BJ (cell line): Measurements from ENCODE around the gene SOX21. TPM values are rescaled to one million over a fixed set of nuclear protein-coding genes. Genes with fewer than 3 reads are reported as not detected.

Source experiments
- CTCF ChIA-PET: fragments of 350-600 bp; formaldehyde crosslinking; extraction: SDS; loops from one replicate; lab custom pipeline; 2021; ENCODE audit warnings: antibody characterized with exemption, inconsistent platforms; lab: Yijun Ruan, JAX
- POLR2A ChIA-PET: fragments of 300-600 bp; sonication (Branson Sonifier 250); formaldehyde crosslinking; extraction: SDS; loops from one replicate; lab custom pipeline; 2021; ENCODE audit warnings: antibody characterized with exemption; lab: Charles Lee
- DNase-seq: peaks from one replicate; pipeline ENCODE4 v3.0.0-alpha.2; 2011; ENCODE audit warnings: low read depth
- H3K27me3 ChIP-seq: 2 replicates; pipeline ENCODE4 v1.6.0; 2011; ENCODE audit warnings: low read length; ENCODE audit not compliant: control insufficient read depth, insufficient read depth
- H3K36me3 ChIP-seq: 2 replicates; pipeline ENCODE4 v1.5.1; 2011; ENCODE audit warnings: low read length; ENCODE audit not compliant: control insufficient read depth, insufficient read depth
- H3K4me3 ChIP-seq: 2 replicates; pipeline ENCODE4 v1.5.1; 2011; ENCODE audit warnings: low read depth, mild to moderate bottlenecking, control low read depth, low read length
- polyA plus RNA-seq: library from polyadenylated mRNA; depleted of rRNA; stranded (reverse); fragments of >200 nt; gene quantifications from 2 replicates; pipeline ENCODE4 v1.2.3, GENCODE V29; 2011
- TF ChIP-seq, protein P1 (sequence below): IDR thresholded peaks from 2 replicates; pipeline ENCODE4 v1.5.1; 2011; ENCODE audit warnings: low read depth, mild to moderate bottlenecking, control low read depth, inconsistent platforms, low read length, moderate library complexity; ENCODE audit not compliant: insufficient read depth

The SOX21 gene
- polyA plus RNA-seq, 1 experiment = not detected

DNA sequence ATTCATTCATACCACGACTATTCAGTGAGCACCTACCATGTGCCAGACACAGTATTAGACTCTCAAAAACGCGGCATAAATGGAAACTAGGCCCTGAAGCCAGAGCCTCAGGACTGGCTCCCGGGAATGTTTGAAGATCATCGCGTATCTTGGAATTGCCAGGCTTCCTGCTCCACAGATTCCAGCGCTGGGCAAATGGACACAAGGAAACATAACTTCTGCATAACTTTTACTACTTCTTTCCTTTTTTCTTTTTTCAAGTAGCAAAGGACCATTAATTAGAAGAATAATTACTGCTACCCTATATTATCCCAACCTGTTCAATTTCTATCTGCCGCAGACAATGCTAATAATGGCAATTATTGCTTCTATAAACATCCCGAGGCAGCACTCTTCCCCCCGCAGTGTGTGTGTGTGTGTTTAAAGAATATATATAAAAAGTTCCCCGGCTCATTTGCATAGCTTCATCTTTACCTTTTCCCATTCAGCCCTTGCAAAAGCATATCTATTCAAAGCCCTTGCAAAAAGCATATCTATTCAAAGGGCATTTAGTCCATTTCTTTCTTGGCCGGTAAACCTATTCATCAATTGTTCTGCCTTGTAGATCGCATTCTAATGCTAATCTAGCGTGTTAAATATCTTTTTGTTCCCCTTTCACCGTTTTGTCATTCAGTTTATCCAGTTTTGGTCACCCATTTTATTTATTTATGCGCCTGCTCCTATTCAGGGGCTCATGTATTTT is 6.1 kb downstream of the SOX21 start:
- H3K36me3 ChIP-seq = no peaks in the 10 kb centered on the region
- CTCF ChIA-PET = no interaction called here
- TF ChIP-seq, protein P1, sequence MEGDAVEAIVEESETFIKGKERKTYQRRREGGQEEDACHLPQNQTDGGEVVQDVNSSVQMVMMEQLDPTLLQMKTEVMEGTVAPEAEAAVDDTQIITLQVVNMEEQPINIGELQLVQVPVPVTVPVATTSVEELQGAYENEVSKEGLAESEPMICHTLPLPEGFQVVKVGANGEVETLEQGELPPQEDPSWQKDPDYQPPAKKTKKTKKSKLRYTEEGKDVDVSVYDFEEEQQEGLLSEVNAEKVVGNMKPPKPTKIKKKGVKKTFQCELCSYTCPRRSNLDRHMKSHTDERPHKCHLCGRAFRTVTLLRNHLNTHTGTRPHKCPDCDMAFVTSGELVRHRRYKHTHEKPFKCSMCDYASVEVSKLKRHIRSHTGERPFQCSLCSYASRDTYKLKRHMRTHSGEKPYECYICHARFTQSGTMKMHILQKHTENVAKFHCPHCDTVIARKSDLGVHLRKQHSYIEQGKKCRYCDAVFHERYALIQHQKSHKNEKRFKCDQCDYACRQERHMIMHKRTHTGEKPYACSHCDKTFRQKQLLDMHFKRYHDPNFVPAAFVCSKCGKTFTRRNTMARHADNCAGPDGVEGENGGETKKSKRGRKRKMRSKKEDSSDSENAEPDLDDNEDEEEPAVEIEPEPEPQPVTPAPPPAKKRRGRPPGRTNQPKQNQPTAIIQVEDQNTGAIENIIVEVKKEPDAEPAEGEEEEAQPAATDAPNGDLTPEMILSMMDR = no peak
- POLR2A ChIA-PET = no interaction called here
- H3K4me3 ChIP-seq = no peak overlapping the region
- DNase-seq = no peak
- peaks cover 73% of the 10 kb centered on the region for H3K27me3 ChIP-seq

DNA sequence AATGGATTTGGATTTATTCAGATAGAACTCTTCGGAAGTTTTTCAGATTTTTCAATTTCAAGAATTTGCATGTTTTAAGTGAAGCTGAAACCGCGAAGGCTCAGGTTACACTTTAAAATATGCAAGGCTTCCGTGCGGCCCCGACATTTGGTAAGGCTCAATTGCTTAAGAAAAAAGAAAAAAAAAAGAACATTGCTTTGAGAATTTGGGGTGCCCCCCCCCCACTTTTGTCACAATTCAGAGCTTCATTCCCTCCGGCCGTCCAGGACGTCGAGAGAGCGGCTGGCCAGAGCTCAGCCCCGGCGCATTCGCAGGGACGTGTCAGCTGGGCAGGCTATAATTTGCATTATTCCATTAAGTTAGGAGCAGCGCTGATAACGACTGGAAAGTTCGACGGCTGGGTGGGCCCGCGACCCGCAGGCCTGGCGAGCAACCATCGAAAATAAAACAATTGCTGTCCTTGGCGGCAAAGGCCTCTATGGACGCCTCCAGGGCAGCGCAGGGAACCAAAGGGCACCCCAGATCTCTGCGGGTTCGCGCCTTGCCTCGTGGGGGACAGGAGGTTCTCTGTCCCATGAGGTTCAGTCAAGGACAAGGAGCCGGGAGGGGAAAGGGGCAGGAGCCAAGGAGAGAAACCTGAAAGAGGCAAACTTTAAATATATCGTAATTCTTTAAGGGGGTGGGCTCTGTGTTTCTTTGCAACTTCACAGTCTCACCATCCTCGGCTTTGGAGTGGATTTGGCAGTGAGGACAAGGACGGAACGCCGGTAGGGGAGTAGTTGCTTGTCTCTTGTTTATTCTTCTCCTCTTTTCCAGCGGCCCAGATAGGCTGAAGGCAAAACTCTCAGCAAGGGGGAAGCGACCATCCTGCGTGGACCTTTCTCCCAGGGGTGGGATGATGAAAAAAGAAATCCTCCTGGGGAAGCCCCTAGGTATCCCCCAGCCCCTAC is 7.0 kb downstream of the SOX21 start:
- Histone ChIP-seq H3K36me3 (no peaks in the 10 kb centered on the region), H3K27me3 (peaks cover 74% of the 10 kb centered on the region), H3K4me3 (no peak overlapping the region)
- POLR2A ChIA-PET = no interaction called here
- CTCF ChIA-PET = interaction anchor here (0.8 kb wide), 1 partner anchor 34 kb away, joined by 3 read pairs; no protein-coding TSS in a partner anchor
- TF ChIP-seq, protein P1 = no peak
- DNase-seq = no peak

DNA sequence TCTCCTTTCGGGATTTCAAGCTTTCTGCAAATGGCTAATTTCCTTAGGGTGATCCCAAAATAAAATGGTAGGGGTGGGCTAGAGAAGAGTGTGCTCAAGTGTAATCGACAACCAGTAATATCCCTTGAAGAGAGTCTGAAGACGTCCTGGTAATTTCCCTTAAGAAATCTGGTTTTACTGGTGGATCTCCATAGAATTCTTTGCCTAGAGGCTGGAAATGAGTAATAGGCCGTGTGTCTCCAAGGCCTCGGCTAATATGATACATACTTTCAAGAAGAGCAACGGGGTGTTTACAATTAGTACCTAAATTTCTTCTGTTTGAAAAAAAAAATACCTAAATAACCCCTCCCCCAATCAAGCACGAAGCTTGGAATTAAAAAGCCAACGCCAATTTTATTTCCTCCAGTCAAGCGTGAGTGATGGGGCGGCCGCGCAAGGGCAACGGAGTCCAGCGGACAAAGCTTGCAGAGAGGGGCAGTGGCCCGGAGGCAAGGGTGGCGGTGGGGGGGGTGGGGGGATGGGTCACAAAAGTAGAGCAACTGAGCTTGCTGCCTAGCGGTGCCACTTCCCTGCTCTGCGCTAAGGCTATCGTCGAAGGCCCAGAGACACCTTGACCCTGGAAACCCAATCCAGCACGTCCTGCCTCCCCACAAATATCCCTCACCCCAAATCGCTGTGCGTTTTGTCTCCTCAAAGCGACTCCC is 7.8 kb downstream of the SOX21 start:
- Histone ChIP-seq H3K36me3 (no peaks in the 10 kb centered on the region), H3K4me3 (no peak overlapping the region), H3K27me3 (peaks cover 77% of the 10 kb centered on the region)
- CTCF ChIA-PET = interaction anchor here (0.8 to 1.3 kb wide), 2 partner anchors 30 to 33 kb away, joined by 3 to 5 read pairs; no protein-coding TSS in a partner anchor
- TF ChIP-seq, protein P1 = no peak
- DNase-seq = no peak
- POLR2A ChIA-PET = no interaction called here

DNA sequence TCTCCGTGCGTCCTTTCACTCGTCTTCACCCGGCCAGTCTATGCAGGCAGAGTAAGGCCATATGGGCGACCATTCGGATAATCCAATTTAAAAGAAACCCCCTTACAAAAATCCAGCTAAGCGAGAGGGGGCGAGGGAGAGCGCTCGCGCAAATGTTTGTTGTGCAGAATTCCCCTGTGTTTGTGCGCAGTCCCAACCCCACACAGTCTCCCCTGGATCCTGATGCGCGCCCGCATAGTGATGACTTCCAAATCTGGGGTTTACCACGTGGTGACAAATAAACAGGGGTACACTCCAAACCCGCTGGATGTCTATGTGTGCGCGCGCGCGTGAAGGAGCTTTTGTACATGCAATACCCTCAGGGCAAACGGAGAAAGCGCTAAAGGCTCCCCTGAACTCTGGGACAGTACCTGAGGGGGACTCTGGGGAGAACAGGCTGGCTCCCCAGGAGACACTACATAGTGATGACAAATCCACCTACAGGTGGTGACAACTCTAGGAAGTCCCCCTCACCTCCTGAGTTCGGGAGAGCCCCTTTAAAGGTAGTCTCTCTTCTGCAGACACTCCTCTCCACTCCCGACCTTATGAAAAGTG is 8.5 kb downstream of the SOX21 start:
- POLR2A ChIA-PET = no interaction called here
- Histone ChIP-seq H3K4me3 (no peak overlapping the region), H3K27me3 (peaks cover 77% of the 10 kb centered on the region), H3K36me3 (no peaks in the 10 kb centered on the region)
- CTCF ChIA-PET = interaction anchor here (1.3 kb wide), 1 partner anchor 30 kb away, joined by 5 read pairs; no protein-coding TSS in a partner anchor
- DNase-seq = no peak
- TF ChIP-seq, protein P1 = no peak
